NB4 (cell line): ENCODE results near the gene SEC61A1.

Experiments
- POLR2A ChIP-seq: IDR thresholded peaks from 2 replicates; pipeline ENCODE4 v1.6.1; 2011; ENCODE audit warnings: mild to moderate bottlenecking; ENCODE audit not compliant: insufficient read length; ENCODE audit errors: extremely low read depth
- TF ChIP-seq, protein P1 (sequence below): IDR thresholded peaks from one replicate; pipeline ENCODE4 v1.5.1; 2012; ENCODE audit warnings: low read depth, low read length
- TF ChIP-seq, protein P2 (sequence below): IDR thresholded peaks from 2 replicates; pipeline ENCODE4 v1.6.1; 2011; ENCODE audit warnings: low read depth, low read length

DNA sequence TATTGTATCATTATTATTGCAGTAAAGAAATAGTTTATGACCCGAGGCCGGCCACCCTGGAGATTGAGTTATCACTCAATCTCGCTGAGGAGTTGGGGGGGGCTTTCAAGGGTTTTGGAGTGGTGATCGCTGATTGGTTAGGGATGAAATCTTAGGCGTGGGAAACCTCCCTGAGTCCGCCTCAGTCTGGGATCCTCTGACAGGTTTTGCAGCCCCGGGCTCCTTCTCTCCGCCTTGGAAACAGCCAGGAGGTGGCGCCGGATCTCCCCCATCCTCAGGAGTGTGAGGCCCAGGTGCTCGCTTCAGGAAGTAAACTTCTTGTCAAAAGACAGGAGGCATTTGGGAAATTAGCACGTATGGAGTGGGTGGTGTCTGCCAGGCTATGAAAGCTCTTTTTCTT is 41.1 kb upstream of the SEC61A1 start:
- TF ChIP-seq, protein P1, sequence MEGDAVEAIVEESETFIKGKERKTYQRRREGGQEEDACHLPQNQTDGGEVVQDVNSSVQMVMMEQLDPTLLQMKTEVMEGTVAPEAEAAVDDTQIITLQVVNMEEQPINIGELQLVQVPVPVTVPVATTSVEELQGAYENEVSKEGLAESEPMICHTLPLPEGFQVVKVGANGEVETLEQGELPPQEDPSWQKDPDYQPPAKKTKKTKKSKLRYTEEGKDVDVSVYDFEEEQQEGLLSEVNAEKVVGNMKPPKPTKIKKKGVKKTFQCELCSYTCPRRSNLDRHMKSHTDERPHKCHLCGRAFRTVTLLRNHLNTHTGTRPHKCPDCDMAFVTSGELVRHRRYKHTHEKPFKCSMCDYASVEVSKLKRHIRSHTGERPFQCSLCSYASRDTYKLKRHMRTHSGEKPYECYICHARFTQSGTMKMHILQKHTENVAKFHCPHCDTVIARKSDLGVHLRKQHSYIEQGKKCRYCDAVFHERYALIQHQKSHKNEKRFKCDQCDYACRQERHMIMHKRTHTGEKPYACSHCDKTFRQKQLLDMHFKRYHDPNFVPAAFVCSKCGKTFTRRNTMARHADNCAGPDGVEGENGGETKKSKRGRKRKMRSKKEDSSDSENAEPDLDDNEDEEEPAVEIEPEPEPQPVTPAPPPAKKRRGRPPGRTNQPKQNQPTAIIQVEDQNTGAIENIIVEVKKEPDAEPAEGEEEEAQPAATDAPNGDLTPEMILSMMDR = peak; percentile 28
- TF ChIP-seq POLR2A = no peak
- TF ChIP-seq, protein P2, sequence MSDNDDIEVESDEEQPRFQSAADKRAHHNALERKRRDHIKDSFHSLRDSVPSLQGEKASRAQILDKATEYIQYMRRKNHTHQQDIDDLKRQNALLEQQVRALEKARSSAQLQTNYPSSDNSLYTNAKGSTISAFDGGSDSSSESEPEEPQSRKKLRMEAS = no peak
